T-helper 17 cell (primary cell): ENCODE data around the gene ST6GALNAC6. TPM values are rescaled to one million over a fixed set of nuclear protein-coding genes. Genes with fewer than 3 reads are reported as not detected.
"Not testable (repeated sequence)": the region's sequence is repeated elsewhere in the genome, so short reads cannot be mapped to it uniquely, and the experiment has no call there.

Experiments used
- ATAC-seq: fragments of 150-1000 bp; cut with Tn5 transposase; 2 replicates; pipeline ENCODE4 v1.10.0; 2021; ENCODE audit warnings: mild to moderate bottlenecking, moderate library complexity
- DNase-seq, 3 donors: peaks; one replicate each; pipeline versions ENCODE4 v3.0.0 to v3.0.0-alpha.2; 2020 to 2021
- H3K9me3 ChIP-seq: one replicate; pipeline ENCODE4 v1.7.0; 2013; ENCODE audit warnings: low read length, mild to moderate bottlenecking; ENCODE audit not compliant: control insufficient read depth, poor library complexity, severe bottlenecking
- H3K27ac Mint-ChIP-seq: one replicate; pipeline ENCODE4 v1.8.0; 2022; ENCODE audit warnings: mild to moderate bottlenecking, moderate library complexity, mixed read lengths
- H3K27me3 Mint-ChIP-seq: one replicate; pipeline ENCODE4 v1.8.0; 2022; ENCODE audit warnings: mixed read lengths
- H3K36me3 Mint-ChIP-seq: one replicate; pipeline ENCODE4 v1.8.0; 2022; ENCODE audit warnings: low read depth, mixed read lengths
- H3K4me1 Mint-ChIP-seq: one replicate; pipeline ENCODE4 v1.8.0; 2022; ENCODE audit warnings: mild to moderate bottlenecking, mixed read lengths
- H3K4me3 Mint-ChIP-seq: one replicate; pipeline ENCODE4 v1.8.0; 2022; ENCODE audit warnings: mild to moderate bottlenecking, moderate library complexity, mixed read lengths
- total RNA-seq, 4 donors: library from RNA in 2 of 4; stranded (reverse) in 2 of 4; gene quantifications; one replicate each; pipeline ENCODE4 v1.2.3 and lab custom pipeline; 2022 to 2026

ST6GALNAC6 gene
- total RNA-seq, 2 donors from 2014 or later, result 74.5 to 108 TPM

GRCh38 chr9:127890053-127890452 is 9.3 kb downstream of the ST6GALNAC6 start:
- Mint-ChIP-seq H3K36me3 (peaks cover 8% of the 10 kb centered on the region), H3K27me3 (no peaks in the 10 kb centered on the region), H3K4me1 (peaks cover 4% of the 10 kb centered on the region), H3K4me3 (no peak overlapping the region), H3K27ac (no peak overlapping the region)
- ATAC-seq (no peak), DNase-seq (no peak)
- no peaks in the 10 kb centered on the region for H3K9me3 ChIP-seq

- H3K9me3 ChIP-seq, result no peaks in the 10 kb centered on the region
- peaks cover 15% of the 10 kb centered on the region for H3K4me1 Mint-ChIP-seq
- no peak overlapping the region for H3K27ac Mint-ChIP-seq
- H3K4me3 Mint-ChIP-seq, result no peak overlapping the region
- DNase-seq (no peak), ATAC-seq (peak; percentile 44)
- peaks cover 2% of the 10 kb centered on the region for H3K36me3 Mint-ChIP-seq
- no peaks in the 10 kb centered on the region for H3K27me3 Mint-ChIP-seq
Observed at GRCh38 chr9:127887792-127888191, 11.6 kb downstream of the ST6GALNAC6 start.

GRCh38 chr9:127886401-127886972 is 12.9 kb downstream of the ST6GALNAC6 start:
- Mint-ChIP-seq H3K27ac (peak overlapping the region; percentile 16), H3K27me3 (no peaks in the 10 kb centered on the region), H3K4me3 (no peak overlapping the region), H3K36me3 (peaks cover 2% of the 10 kb centered on the region), H3K4me1 (peaks cover 15% of the 10 kb centered on the region)
- ATAC-seq, result no peak
- no peaks in the 10 kb centered on the region for H3K9me3 ChIP-seq
- no peak for DNase-seq

- H3K9me3 ChIP-seq, result no peaks in the 10 kb centered on the region
- peak overlapping the region; percentile 83 for H3K27ac Mint-ChIP-seq
- no peaks in the 10 kb centered on the region for H3K36me3 Mint-ChIP-seq
- no peaks in the 10 kb centered on the region for H3K27me3 Mint-ChIP-seq
- ATAC-seq (no peak), DNase-seq (no peak)
- peaks cover 11% of the 10 kb centered on the region for H3K4me1 Mint-ChIP-seq
- no peak overlapping the region for H3K4me3 Mint-ChIP-seq
Observed at GRCh38 chr9:127885508-127886281, 13.7 kb downstream of the ST6GALNAC6 start.

GRCh38 chr9:127884976-127885490 is 14.4 kb downstream of the ST6GALNAC6 start:
- Mint-ChIP-seq H3K4me3 (no peak overlapping the region), H3K27ac (peak overlapping the region; percentile 83), H3K4me1 (peaks cover 11% of the 10 kb centered on the region), H3K27me3 (no peaks in the 10 kb centered on the region), H3K36me3 (no peaks in the 10 kb centered on the region)
- ATAC-seq (no peak), DNase-seq (no peak)
- no peaks in the 10 kb centered on the region for H3K9me3 ChIP-seq

GRCh38 chr9:127884427-127884911 is 14.9 kb downstream of the ST6GALNAC6 start:
- peaks cover 11% of the 10 kb centered on the region for H3K4me1 Mint-ChIP-seq
- peak overlapping the region; percentile 83 for H3K27ac Mint-ChIP-seq
- ATAC-seq, result no peak
- no peak overlapping the region for H3K4me3 Mint-ChIP-seq
- no peaks in the 10 kb centered on the region for H3K9me3 ChIP-seq
- H3K27me3 Mint-ChIP-seq, result no peaks in the 10 kb centered on the region
- no peak for DNase-seq
- no peaks in the 10 kb centered on the region for H3K36me3 Mint-ChIP-seq

GRCh38 chr9:127883959-127884358 is 15.4 kb downstream of the ST6GALNAC6 start:
- no peaks in the 10 kb centered on the region for H3K9me3 ChIP-seq
- Mint-ChIP-seq H3K27me3 (no peaks in the 10 kb centered on the region), H3K27ac (peak overlapping the region; percentile 83), H3K4me1 (peaks cover 11% of the 10 kb centered on the region), H3K36me3 (no peaks in the 10 kb centered on the region), H3K4me3 (no peak overlapping the region)
- DNase-seq (no peak), ATAC-seq (no peak)

- H3K4me3 Mint-ChIP-seq, DNase-seq, H3K9me3 ChIP-seq, ATAC-seq, H3K36me3 Mint-ChIP-seq: not testable (repeated sequence)
- Mint-ChIP-seq H3K27me3 (peaks cover 10% of the 10 kb centered on the region), H3K27ac (peak overlapping the region; percentile 34), H3K4me1 (peaks cover 14% of the 10 kb centered on the region)
Observed at GRCh38 chr9:127881715-127882114, 17.7 kb downstream of the ST6GALNAC6 start.

- DNase-seq, result no peak
- Mint-ChIP-seq H3K27me3 (peaks cover 10% of the 10 kb centered on the region), H3K27ac (no peak overlapping the region), H3K4me1 (peaks cover 14% of the 10 kb centered on the region), H3K36me3 (peaks cover 2% of the 10 kb centered on the region), H3K4me3 (no peak overlapping the region)
- no peak for ATAC-seq
- no peaks in the 10 kb centered on the region for H3K9me3 ChIP-seq
Observed at GRCh38 chr9:127880143-127880542, 19.3 kb downstream of the ST6GALNAC6 start.

- H3K4me3 Mint-ChIP-seq, result no peak overlapping the region
- no peak overlapping the region for H3K27ac Mint-ChIP-seq
- peaks cover 10% of the 10 kb centered on the region for H3K27me3 Mint-ChIP-seq
- H3K9me3 ChIP-seq, result no peaks in the 10 kb centered on the region
- peaks cover 3% of the 10 kb centered on the region for H3K4me1 Mint-ChIP-seq
- ATAC-seq, result no peak
- DNase-seq, result no peak
- peaks cover 2% of the 10 kb centered on the region for H3K36me3 Mint-ChIP-seq
Observed at GRCh38 chr9:127878652-127879390, 20.6 kb downstream of the ST6GALNAC6 start.

- DNase-seq (no peak), ATAC-seq (no peak)
- no peaks in the 10 kb centered on the region for H3K9me3 ChIP-seq
- Mint-ChIP-seq H3K4me3 (peak overlapping the region; percentile 39), H3K4me1 (peaks cover 3% of the 10 kb centered on the region), H3K27ac (peak overlapping the region; percentile 9), H3K36me3 (peaks cover 2% of the 10 kb centered on the region), H3K27me3 (peaks cover 10% of the 10 kb centered on the region)
Observed at GRCh38 chr9:127878001-127878651, 21.3 kb downstream of the ST6GALNAC6 start.

GRCh38 chr9:127877566-127877998 is 21.8 kb downstream of the ST6GALNAC6 start, which contains the start of gene AK1:
TSS of gene AK1 (minus strand) at chr9:127877675. CDS start at chr9:127874617, 3,058 bp downstream.
- Mint-ChIP-seq H3K27me3 (peaks cover 10% of the 10 kb centered on the region), H3K4me1 (peaks cover 3% of the 10 kb centered on the region), H3K4me3 (peak within 1 kb of the TSS; percentile 56), H3K36me3 (peaks cover 2% of the 10 kb centered on the region), H3K27ac (peak within 1 kb of the TSS; percentile 9)
- no peaks in the 10 kb centered on the region for H3K9me3 ChIP-seq
- DNase-seq (no peak), ATAC-seq (no peak)
